ENCODE results near the gene TIMM50.

- TF ChIP-seq CTCF (IDR thresholded peaks at IDR 0.05) = peak; percentile 85 to 98 (median 94)
- no peak for TF ChIP-seq POLR2A (IDR thresholded peaks at IDR 0.05)
Measured at GRCh38 chr19:39502640-39503417, 22.2 kb downstream of the TIMM50 start.
